GM12878 (cell line): ENCODE data around the gene PLP2. TPM values are rescaled to one million over a fixed set of nuclear protein-coding genes. Genes with fewer than 3 reads are reported as not detected.

ENCODE experiments used
- ATAC-seq: fragments of 200-7000 bp; cut with Tn5 transposase; 3 replicates; pipeline ENCODE4 v1.9.1; 2020; ENCODE audit warnings: mild to moderate bottlenecking, moderate library complexity
- BruUV-seq: library from RNA; stranded (reverse); fragments of 400-500 nt; replicated peaks from 2 replicates; lab custom pipeline; 2021; lab: Mats Ljungman, UMichigan
- CTCF ChIA-PET: fragments of 300-600 bp; sonication (Branson Sonifier 250); formaldehyde crosslinking; extraction: SDS; loops from one replicate; lab custom pipeline; 2021; ENCODE audit warnings: inconsistent platforms; lab: Yijun Ruan, JAX
- POLR2A ChIA-PET: fragments of 350-600 bp; formaldehyde crosslinking; extraction: SDS; loops from one replicate; lab custom pipeline; 2021; ENCODE audit warnings: inconsistent platforms; lab: Charles Lee
- RAD21 ChIA-PET: fragments of 300-600 bp; sonication (Branson Sonifier 250); formaldehyde crosslinking; loops from one replicate; lab custom pipeline; 2023; ENCODE audit warnings: antibody characterized with exemption; ENCODE audit not compliant: unreplicated experiment; lab: Charles Lee
- SMC1A ChIA-PET: fragments of 300-600 bp; sonication (Branson Sonifier 250); formaldehyde crosslinking; loops from one replicate; lab custom pipeline; 2023; ENCODE audit not compliant: unreplicated experiment, uncharacterized antibody; lab: Charles Lee
- DNase-seq: peaks from one replicate; pipeline ENCODE4 v3.0.0-alpha.2; 2011; ENCODE audit warnings: low read depth, low spot score
- FAIRE-seq: peaks from 3 replicates; lab custom pipeline; 2011; peaks lifted over from hg19 to GRCh38; lab: Jason Lieb, UNC
- H2AFZ ChIP-seq: 2 replicates; pipeline ENCODE4 v1.6.0; 2011; ENCODE audit warnings: low read depth, low read length, control low read depth; ENCODE audit not compliant: control insufficient read depth
- H3K27ac ChIP-seq: 2 replicates; pipeline ENCODE4 v1.5.1; 2011; ENCODE audit warnings: control low read depth; ENCODE audit not compliant: control insufficient read depth, insufficient read depth
- H3K27me3 ChIP-seq, 2 experiments: replicated peaks in 1 of 2; 2 replicates each; pipeline versions ENCODE4 v1.6.0 to v1.6.1; 2011; ENCODE audit warnings: low read length in 1 of 2; ENCODE audit not compliant: control insufficient read depth in 2 of 2, insufficient read depth in 2 of 2
- H3K36me3 ChIP-seq, 2 experiments: 2 replicates each; pipeline ENCODE4 v1.5.1; 2011; ENCODE audit warnings: low read length in 1 of 2; ENCODE audit not compliant: control insufficient read depth in 2 of 2, insufficient read depth in 2 of 2
- H3K4me1 ChIP-seq: 2 replicates; pipeline ENCODE4 v1.6.1; 2011; ENCODE audit warnings: mild to moderate bottlenecking, low read length, moderate library complexity, mixed read lengths; ENCODE audit not compliant: control insufficient read depth, insufficient read depth
- H3K4me2 ChIP-seq: 2 replicates; pipeline ENCODE4 v1.6.0; 2011; ENCODE audit warnings: control low read depth; ENCODE audit not compliant: control insufficient read depth, insufficient read depth
- H3K4me3 ChIP-seq: fragments of 200-600 bp; sonication (generic); 2 replicates; pipeline ENCODE4 v1.5.1; 2016
- H3K79me2 ChIP-seq: 2 replicates; pipeline ENCODE4 v1.6.0; 2011; ENCODE audit warnings: low read length; ENCODE audit not compliant: control insufficient read depth, insufficient read depth
- H3K9ac ChIP-seq: 2 replicates; pipeline ENCODE4 v1.8.0; 2011; ENCODE audit warnings: low read length, control low read depth, mixed read lengths; ENCODE audit not compliant: control insufficient read depth, insufficient read depth
- H3K9me3 ChIP-seq: replicated peaks from 3 replicates; pipeline ENCODE4 v1.5.1; 2011; ENCODE audit warnings: mild to moderate bottlenecking, low read length; ENCODE audit not compliant: control insufficient read depth, insufficient read depth
- H4K20me1 ChIP-seq: 2 replicates; pipeline ENCODE4 v1.6.0; 2011; ENCODE audit not compliant: control insufficient read depth, insufficient read depth
- ATF2 ChIP-seq: IDR thresholded peaks from 2 replicates; pipeline ENCODE4 v1.6.1; 2012; ENCODE audit warnings: low read length, inconsistent platforms
- CREM ChIP-seq: IDR thresholded peaks from 2 replicates; pipeline ENCODE4 v1.6.1; 2014; ENCODE audit warnings: antibody characterized with exemption, low read depth
- DPF2 ChIP-seq: fragments of 450-650 bp; IDR thresholded peaks from 2 replicates; pipeline ENCODE4 v1.6.1; 2017; ENCODE audit warnings: mild to moderate bottlenecking
- EGR1 ChIP-seq, 2 experiments: IDR thresholded peaks; 1 replicate in 1 of 2; 2 replicates in 1 of 2; pipeline ENCODE4 v1.6.1; 2011 to 2012; ENCODE audit warnings: low read depth in 2 of 2, low read length in 2 of 2, borderline replicate concordance in 1 of 2, mild to moderate bottlenecking in 1 of 2, moderate library complexity in 1 of 2
- ESRRA ChIP-seq: IDR thresholded peaks from 2 replicates; pipeline ENCODE4 v1.6.1; 2012; ENCODE audit warnings: mild to moderate bottlenecking, low read length, improper control_type of control experiment
- FOS ChIP-seq: IDR thresholded peaks from 3 replicates; pipeline ENCODE4 v1.6.1; 2011; ENCODE audit warnings: borderline replicate concordance; ENCODE audit not compliant: insufficient read length; ENCODE audit errors: extremely low read depth
- HDAC2 ChIP-seq: fragments of 200-600 bp; sonication (generic); IDR thresholded peaks from 2 replicates; pipeline ENCODE4 v1.6.1; 2017
- IKZF1 ChIP-seq: fragments of 450-650 bp; conservative IDR thresholded peaks from 2 replicates; pipeline ENCODE4 v1.6.1; 2017; ENCODE audit warnings: antibody characterized with exemption, mild to moderate bottlenecking
- MTA3 ChIP-seq: IDR thresholded peaks from 2 replicates; pipeline ENCODE4 v1.6.1; 2012; ENCODE audit warnings: low read length, inconsistent platforms, borderline replicate concordance
- NRF1 ChIP-seq: conservative IDR thresholded peaks from 2 replicates; pipeline ENCODE4 v1.6.1; 2011; ENCODE audit warnings: mild to moderate bottlenecking, low read depth, low read length, improper control_type of control experiment
- RBBP5 ChIP-seq: fragments of 200-600 bp; sonication (generic); conservative IDR thresholded peaks from 2 replicates; pipeline ENCODE4 v1.6.1; 2016
- RCOR1 ChIP-seq: conservative IDR thresholded peaks from 2 replicates; pipeline ENCODE4 v1.6.1; 2012; ENCODE audit warnings: low read depth, low read length, improper control_type of control experiment
- SUZ12 ChIP-seq: fragments of 200-600 bp; sonication (generic); IDR thresholded peaks from one replicate; pipeline ENCODE4 v1.6.1; 2018; ENCODE audit warnings: antibody characterized with exemption, mild to moderate bottlenecking; ENCODE audit not compliant: unreplicated experiment
- TCF3 ChIP-seq: IDR thresholded peaks from 2 replicates; pipeline ENCODE4 v1.6.1; 2012; ENCODE audit warnings: low read depth, mild to moderate bottlenecking, low read length, borderline replicate concordance; ENCODE audit not compliant: insufficient read depth
- TCF7 ChIP-seq: IDR thresholded peaks from 2 replicates; pipeline ENCODE4 v1.6.1; 2014; ENCODE audit warnings: antibody characterized with exemption, borderline replicate concordance
- WGBS: methylation state at CpG from one replicate; pipeline ENCODE4 v1.1.6; 2016; ENCODE audit warnings: low lambda C conversion rate; ENCODE audit not compliant: insufficient replicate concordance, insufficient coverage; ENCODE audit errors: missing lambda C conversion rate; 5-methylcytosine and 5-hydroxymethylcytosine counted together
- in situ Hi-C: fragments of 300-500 bp; cut with MboI; formaldehyde crosslinking; loops from 9 replicates; pipeline ENCODE4 v1.14.3; 2018; ENCODE audit warnings: mixed read lengths
- intact Hi-C: fragments of 100-400 bp; cut with micrococcal nuclease; formaldehyde crosslinking; loops from one replicate; pipeline ENCODE4 v1.14.2; 2022; ENCODE audit not compliant: unreplicated experiment
- polyA plus RNA-seq, 11 experiments: library from polyadenylated mRNA; depleted of rRNA in 4 of 11; unstranded in 6 of 11; stranded (reverse) in 5 of 11; fragments of >200 nt; fragmentation: Nextera tagmentation in 4 of 11; fragmentation: Illumina TruSeq in 1 of 11; extraction: Ambion mirVana in 4 of 11; extraction: Trizol in 1 of 11; gene quantifications; 1 replicate in 1 of 11; 2 replicates in 10 of 11; pipeline versions ENCODE4 v1.2.1 to v1.2.3, GENCODE V29; 2011 to 2016; ENCODE audit warnings: inconsistent platforms in 2 of 11, missing spikeins in 2 of 11, low read depth in 1 of 11
- total RNA-seq, 4 experiments: library from RNA; depleted of rRNA in 3 of 4; stranded (reverse); fragments of >200 nt in 3 of 4; fragmentation: Illumina TruSeq in 1 of 4; extraction: Trizol in 1 of 4; gene quantifications; 2 replicates each; pipeline versions ENCODE4 v1.2.1 to v1.2.3, GENCODE V29; 2013 to 2021
- TF ChIP-seq, protein P1 (sequence below): fragments of 450-650 bp; IDR thresholded peaks from 2 replicates; pipeline ENCODE4 v1.6.1; 2014; ENCODE audit warnings: mild to moderate bottlenecking
- TF ChIP-seq, protein P2 (sequence below): fragments of 450-650 bp; IDR thresholded peaks from 2 replicates; pipeline ENCODE4 v1.6.1; 2017; ENCODE audit warnings: mild to moderate bottlenecking, low read depth, inconsistent platforms; ENCODE audit not compliant: poor library complexity, severe bottlenecking

PLP2 gene
- total and polyA plus RNA-seq, 10 of the 15 experiments (the other 5 are each of a cell fraction or from before 2014, with no cell fraction given), result 56.6 to 177 (median 99.3) TPM

DNA sequence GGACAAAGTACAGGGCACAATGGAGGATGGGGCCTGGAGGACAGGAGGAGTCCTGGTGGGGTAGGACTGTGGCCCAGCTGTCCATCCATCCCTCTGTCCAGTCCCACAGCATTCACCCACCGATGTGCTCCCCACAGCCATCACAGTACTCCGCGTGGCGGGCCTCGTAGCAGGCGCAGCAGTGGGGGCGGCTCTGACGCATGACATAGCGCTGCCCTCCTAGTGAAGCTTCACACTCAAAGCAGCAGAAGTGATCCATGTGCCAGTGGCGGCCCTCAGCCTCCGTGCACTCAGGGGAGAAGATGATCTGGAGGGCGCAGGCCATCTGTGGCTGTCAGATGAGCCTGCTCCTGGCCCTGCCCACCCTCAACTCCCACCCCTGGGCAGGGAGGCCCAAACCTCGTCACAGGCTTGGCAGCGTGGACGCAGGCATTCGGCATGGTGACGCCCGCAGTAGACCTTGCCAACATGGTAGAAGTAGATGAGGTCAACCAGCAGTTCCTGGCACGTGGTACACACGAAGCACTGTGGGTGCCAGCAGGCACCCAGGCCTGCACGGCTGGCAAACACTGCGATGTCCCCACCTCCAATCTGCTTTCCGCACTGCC is 6.3 kb downstream of the PLP2 start:
- Histone ChIP-seq H3K4me2 (no peak overlapping the region), H3K4me1 (peaks cover 5% of the 10 kb centered on the region; the same call in 1 of the 2 replicates), H3K9ac (no peak overlapping the region), H3K27me3 (no peaks in the 10 kb centered on the region), H3K4me3 (no peak overlapping the region), H3K27ac (no peak overlapping the region), H3K9me3 (no peaks in the 10 kb centered on the region), H2AFZ (no peak overlapping the region), H3K36me3 (peaks cover 0 to 3% of the 10 kb centered on the region in 2 experiments; a peak in 3 of 4 replicates), H3K79me2 (peaks cover 3% of the 10 kb centered on the region)
- ChIA-PET RAD21 (interaction anchor here (1.0 kb wide), 1 partner anchor 36 kb away, joined by 4 read pairs; no protein-coding TSS in a partner anchor), POLR2A (interaction anchor here (0.9 kb wide), 1 partner anchor 11 kb away, joined by 3 read pairs; no protein-coding TSS in a partner anchor), SMC1A (no interaction called here), CTCF (interaction anchor here (1.0 to 1.1 kb wide), 3 partner anchors 9 to 22 kb away, joined by 3 to 4 read pairs (median 3); no protein-coding TSS in a partner anchor)
- in situ Hi-C loops, result no loop called here
- intact Hi-C loops, result no loop called here
- DNase-seq, result no peak
- no TSS peak for BruUV-seq
- no peak for ATAC-seq
- 68% methylated on average over 22 of the region's 23 CpGs for WGBS
- no peak for FAIRE-seq
- TF ChIP-seq TCF3 (no peak), RCOR1 (no peak), SUZ12 (no peak), EGR1 (IDR thresholded peaks at IDR 0.05; ENCODE audit: borderline replicate concordance in 1 of 2, low read depth in 2 of 2, low read length in 2 of 2) (no peak), RBBP5 (no peak), HDAC2 (no peak), IKZF1 (no peak), MTA3 (no peak), DPF2 (no peak), NRF1 (no peak), TCF7 (no peak), ATF2 (no peak), ESRRA (no peak), FOS (no peak), CREM (no peak)
- TF ChIP-seq, protein P1, sequence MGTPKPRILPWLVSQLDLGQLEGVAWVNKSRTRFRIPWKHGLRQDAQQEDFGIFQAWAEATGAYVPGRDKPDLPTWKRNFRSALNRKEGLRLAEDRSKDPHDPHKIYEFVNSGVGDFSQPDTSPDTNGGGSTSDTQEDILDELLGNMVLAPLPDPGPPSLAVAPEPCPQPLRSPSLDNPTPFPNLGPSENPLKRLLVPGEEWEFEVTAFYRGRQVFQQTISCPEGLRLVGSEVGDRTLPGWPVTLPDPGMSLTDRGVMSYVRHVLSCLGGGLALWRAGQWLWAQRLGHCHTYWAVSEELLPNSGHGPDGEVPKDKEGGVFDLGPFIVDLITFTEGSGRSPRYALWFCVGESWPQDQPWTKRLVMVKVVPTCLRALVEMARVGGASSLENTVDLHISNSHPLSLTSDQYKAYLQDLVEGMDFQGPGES, result no peak
- TF ChIP-seq, protein P2, sequence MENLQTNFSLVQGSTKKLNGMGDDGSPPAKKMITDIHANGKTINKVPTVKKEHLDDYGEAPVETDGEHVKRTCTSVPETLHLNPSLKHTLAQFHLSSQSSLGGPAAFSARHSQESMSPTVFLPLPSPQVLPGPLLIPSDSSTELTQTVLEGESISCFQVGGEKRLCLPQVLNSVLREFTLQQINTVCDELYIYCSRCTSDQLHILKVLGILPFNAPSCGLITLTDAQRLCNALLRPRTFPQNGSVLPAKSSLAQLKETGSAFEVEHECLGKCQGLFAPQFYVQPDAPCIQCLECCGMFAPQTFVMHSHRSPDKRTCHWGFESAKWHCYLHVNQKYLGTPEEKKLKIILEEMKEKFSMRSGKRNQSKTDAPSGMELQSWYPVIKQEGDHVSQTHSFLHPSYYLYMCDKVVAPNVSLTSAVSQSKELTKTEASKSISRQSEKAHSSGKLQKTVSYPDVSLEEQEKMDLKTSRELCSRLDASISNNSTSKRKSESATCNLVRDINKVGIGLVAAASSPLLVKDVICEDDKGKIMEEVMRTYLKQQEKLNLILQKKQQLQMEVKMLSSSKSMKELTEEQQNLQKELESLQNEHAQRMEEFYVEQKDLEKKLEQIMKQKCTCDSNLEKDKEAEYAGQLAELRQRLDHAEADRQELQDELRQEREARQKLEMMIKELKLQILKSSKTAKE, result no peak
- TF ChIP-seq, all 136 proteins: peak for 0
- H4K20me1 ChIP-seq, result no peaks in the 10 kb centered on the region
